Stimulated activated CD4-positive, alpha-beta T cell treated with anti-CD3 and anti-CD28 coated beads, Interleukin-4, amount 100 ng/mL, for 48 hours (primary cell): Measurements from ENCODE around the gene TLR5.
A peak's percentile ranks its signal among the peaks of the same experiment; 100 is the strongest.

Source experiments
- DNase-seq, 2 donors: peaks; one replicate each; pipeline ENCODE4 v3.0.0-alpha.2; 2020; ENCODE audit warnings: low read depth in 2 of 2

The TLR5 gene

GRCh38 chr1:223150443-223150842 lies 7.4 kb upstream of the TLR5 start:
- no peak for DNase-seq

GRCh38 chr1:223147873-223148272 lies 4.8 kb upstream of the TLR5 start:
- DNase-seq = no peak

- no peak for DNase-seq
Observed at GRCh38 chr1:223147409-223147808, 4.4 kb upstream of the TLR5 start.

- no peak for DNase-seq
Observed at GRCh38 chr1:223146745-223147144, 3.7 kb upstream of the TLR5 start.

DNA sequence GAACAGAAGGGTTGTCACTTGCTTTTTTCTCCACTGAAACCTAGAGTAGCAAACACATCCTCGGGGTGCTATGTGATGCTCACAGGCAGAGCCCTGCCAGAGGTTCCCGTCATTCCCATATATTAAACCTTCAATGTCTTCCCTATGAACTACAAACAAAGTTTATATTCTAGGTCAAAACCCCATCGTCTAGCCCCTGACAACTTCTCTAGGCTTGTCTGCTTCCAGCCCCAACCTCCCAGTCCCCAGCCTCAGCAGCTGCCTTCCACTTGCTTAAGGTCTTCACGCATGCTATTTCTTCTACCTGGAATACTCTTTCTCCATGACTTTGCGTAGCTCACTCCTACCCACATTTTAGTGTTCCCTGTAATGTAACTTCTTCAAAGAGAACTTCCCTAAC lies 1.9 kb upstream of the TLR5 start:
- DNase-seq = no peak

- no peak for DNase-seq
Observed at GRCh38 chr1:223144431-223144830, 1.4 kb upstream of the TLR5 start.

DNA sequence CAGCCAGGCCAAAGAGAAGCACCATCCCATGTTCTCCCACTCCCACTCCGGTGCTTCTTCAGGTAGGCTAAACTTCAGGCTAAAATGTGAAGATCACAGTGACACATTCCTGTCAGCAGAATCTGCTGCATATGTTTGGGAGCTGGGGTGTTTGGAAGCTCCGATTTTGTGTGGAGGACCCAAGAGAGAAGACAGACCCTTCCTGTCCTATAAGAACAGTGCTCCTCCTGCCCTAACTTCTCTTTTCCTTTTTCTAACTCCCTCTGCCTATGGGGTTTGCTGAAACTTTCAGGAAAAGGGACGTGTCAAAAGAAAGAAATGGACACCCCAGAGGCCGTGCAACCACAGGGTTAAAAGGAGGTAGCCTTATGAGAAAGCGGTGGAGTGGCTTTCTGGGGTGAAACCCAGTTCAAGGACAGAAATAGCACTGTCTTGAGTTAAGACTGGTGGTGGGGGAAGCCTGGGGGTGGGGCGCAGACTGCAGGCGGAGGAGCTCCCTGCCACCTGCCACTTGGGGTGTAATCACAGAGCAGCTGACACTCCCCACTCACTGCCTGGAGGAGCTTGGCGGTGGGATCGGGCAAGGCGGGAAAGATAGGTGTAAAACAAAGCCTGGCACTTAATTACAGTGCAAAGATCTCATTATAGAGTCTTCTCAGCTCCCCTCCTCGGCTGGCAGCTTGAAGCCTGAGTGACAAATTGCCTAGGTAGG lies 645 bp upstream of the TLR5 start:
- DNase-seq = no peak

GRCh38 chr1:223142269-223142668 lies 779 bp downstream of the TLR5 start:
- DNase-seq = no peak

DNA sequence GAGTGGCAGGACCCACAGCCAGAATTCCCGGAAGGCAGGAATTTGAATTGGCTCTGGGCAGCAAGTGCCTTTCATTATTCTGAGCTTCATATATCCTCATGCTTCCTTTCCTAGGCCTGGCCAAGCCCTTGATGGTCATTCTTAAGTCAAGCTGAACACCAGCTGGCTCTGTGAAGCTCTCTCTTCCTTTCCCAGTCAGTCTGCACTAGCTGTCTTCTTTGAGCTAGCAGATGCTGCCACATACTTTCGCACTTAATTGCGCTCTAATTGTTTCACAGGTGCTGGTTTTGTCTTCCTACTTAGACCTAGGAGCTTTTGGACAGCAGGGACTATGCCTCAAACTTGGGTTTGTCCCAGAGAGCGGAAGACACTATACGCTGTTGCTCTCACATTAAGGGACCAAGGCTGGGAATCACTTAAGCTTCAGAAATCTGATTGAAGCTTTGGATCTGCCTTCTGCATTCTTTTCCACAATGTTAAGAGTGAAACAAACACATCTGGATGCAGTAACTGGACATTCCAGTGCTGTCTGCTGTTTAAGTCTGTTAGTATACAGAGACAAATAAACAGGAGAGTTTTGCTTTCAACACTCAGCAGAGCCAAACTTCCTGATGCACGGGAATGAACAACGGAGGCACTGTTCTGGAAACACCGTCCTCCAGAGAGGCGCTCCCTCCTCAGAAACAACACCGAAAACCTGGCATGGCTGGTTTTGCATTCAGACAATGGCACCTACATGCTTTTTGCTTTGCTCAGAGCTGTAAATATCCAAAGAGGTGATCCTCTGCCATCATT lies 2.2 kb downstream of the TLR5 start:
- DNase-seq = no peak

DNA sequence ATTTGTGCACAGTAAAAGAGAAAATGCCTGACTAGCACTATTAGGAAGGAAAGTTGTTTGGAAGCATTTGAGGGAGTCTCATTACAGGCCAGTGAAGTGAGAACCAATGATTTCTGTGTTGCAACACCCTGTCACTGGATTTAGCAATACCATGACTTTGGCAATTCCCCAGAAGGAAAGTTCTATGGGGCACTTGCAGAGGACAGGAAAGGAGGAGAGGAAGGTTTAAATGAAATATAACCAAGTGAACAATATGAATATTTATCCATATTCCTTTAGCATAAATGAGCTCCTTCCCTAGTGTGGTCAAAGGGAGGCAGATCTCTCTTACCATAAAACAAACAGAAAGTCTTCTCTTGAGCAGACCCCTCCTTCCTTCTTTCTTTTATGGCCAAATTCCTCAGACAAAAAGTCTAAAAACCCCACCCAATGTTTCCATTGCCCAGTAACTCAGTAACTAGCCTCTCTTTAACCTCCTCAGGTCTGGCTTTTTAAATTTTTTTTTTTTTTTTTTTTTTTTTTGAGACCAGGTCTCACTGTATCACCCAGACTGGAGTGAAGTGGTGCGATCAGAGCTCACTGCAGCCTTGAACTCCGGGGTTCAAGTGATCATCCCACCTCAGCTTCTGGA lies 5.5 kb downstream of the TLR5 start:
- no peak for DNase-seq

- DNase-seq = no peak
Observed at GRCh38 chr1:223136086-223136485, 7.0 kb downstream of the TLR5 start.

DNA sequence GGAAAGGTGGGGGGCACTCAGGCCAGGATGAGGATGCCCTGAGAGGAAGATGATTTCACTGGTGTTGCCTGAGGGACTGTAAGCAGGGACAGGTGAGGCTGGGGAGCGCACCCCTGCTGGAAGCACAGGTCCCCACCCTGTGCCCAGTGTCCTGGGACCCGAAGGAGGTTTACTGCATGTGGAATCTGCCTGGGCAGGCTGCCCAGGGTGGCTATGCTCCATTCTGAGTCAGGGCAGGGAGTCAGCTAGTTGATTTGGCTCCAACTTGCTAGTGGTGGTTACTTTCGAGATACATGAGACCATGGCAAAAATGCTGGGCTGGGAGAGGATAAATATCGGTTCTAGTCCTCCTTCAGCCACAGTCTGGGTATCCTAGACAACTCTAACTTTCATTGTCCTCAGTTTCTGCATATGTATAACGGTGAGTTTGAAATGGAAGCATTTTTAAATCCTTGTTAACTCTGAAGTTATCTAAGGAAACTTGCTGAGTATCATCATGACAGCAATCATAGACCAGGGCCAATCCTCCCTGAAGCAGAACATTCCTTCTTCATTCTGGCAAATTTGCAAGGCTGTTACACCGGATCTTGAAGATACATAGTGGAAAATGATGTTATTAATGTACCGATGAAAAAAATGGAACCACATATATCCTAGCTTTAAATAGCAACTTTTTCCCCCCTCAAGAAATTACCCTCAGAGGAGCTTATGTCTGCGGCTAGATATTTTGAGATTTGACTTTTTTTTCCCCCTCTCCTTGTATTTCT lies 7.7 kb downstream of the TLR5 start:
- DNase-seq = no peak

- peak; percentile 70 to 74 for DNase-seq
Observed at GRCh38 chr1:223133824-223134435, 9.1 kb downstream of the TLR5 start.

DNA sequence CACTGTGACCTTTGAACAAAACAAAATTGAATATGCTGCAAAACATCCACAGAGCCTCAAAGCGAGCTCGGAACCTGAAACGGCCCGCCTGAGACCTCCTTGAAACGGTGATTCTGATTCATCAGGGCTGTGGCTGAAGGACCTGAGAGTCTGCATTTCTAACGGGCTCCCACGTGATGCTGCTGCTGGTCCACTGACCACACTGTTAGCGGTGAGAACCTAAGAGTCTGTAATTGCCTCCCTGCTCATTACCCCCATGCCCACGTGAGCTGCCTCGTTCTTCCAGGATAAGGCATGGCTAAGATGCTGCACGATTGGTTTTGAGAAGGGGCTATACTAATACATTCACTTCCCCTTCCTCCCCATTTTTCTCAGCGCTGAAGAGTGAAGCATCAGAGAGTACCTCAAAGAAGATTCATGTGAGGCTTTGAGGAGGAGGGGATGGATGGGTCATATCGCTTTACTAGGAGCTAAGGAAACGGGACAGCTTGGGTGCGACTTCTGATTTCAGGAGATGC lies 9.7 kb downstream of the TLR5 start:
- DNase-seq = no peak

DNA sequence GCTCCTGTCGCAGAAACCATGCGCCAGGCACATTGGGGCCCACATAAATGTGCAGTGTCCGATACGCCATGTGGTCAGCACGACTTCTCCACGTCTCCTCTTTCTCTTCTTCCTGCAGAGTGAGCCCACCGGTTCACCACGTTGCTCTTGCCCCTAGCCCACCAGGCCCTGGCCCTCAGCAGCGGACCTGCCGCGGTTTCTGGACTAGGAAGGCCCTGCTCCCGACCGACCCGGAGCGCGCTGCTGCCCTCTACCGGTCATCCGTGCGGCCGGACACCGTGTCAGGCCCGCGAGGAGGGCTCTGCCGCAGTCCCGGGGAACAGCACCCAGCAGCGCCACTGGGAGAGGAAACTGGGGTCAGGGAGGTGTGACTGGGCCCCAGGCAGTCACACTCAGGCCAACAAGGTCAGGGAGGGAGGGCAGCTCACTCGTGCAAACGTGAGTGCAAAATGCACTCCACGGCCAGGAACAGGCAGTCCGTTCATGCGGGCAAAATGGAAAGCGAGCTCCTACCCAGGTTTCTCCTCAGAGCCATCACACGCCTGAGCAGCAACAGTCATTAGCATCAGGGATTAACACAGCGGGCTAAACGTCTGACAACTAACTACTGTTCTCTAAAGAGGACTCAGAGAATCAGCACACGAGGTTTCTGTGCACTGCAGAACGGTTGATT lies 13.7 kb downstream of the TLR5 start:
- peak; percentile 60 to 69 for DNase-seq

DNA sequence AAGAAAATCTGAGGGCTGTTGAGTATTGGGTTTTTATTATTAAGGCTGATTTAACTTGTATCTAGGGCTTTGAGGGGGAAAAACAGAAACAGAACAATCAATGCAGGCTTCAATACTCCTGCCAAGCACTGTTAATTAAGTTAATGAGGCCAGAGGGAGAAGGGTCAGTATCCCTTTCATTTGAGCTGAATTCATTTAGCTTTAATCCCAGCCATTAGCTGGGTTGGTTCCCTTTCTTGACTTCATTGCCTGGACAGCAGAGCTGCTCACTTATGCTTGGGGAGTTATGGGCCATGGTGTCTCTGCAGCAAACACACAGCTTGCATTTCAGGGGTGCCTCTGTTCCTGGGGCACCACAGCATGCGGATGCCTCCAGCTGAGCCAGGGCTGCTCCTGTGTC lies 16.3 kb downstream of the TLR5 start:
- DNase-seq = no peak

- DNase-seq = no peak
Observed at GRCh38 chr1:223125766-223126165, 17.3 kb downstream of the TLR5 start.

- no peak for DNase-seq
Observed at GRCh38 chr1:223123011-223123610, 19.9 kb downstream of the TLR5 start.

DNA sequence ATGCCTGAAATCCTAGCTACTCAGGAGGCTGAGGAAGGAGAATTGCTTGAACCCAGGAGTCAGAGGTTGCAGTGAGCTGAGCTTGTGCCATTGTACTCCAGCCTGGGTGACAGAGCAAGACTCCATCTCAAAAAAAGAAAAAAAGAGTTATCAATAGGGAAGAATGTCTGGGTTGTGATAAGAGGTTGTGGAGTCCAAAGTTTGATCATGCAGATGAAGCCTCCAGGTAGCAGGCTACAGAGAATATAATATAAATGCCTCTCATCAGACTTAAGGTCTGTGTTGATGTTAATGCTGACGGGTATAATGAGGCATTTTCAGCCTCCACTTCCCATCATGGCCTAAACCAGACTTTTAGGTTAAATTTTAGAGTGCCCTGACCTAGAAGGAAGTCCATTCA lies 24.6 kb downstream of the TLR5 start:
- no peak for DNase-seq

GRCh38 chr1:223116950-223117349 lies 26.1 kb downstream of the TLR5 start:
- DNase-seq = no peak

DNA sequence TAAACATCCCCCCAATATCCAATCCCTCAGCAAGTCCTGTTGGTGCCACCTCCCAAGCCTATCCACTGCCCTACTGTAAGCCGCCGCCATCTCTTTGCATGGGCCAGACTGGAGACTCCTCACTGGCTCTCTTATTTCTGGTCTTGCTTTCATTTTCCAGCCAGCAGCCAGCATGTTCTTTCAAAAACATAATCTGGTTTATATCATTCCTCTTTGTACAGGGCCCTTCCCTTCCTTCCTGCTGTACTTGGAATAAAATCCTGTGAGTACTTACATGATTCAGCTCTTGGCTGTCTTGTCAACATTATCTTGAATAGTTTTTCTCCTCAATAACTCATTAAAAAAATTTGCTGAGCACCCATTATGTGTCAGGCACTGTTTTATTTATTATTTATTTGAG lies 28.2 kb downstream of the TLR5 start:
- DNase-seq = no peak
